NB4 (cell line): ENCODE results near the gene CACNG7.

Source experiments
- CTCF ChIP-seq: IDR thresholded peaks from one replicate; pipeline ENCODE4 v1.5.1; 2012; ENCODE audit warnings: low read depth, low read length
- MAX ChIP-seq: IDR thresholded peaks from 2 replicates; pipeline ENCODE4 v1.6.1; 2011; ENCODE audit warnings: low read depth, low read length
- POLR2A ChIP-seq: IDR thresholded peaks from 2 replicates; pipeline ENCODE4 v1.6.1; 2011; ENCODE audit warnings: mild to moderate bottlenecking; ENCODE audit not compliant: insufficient read length; ENCODE audit errors: extremely low read depth

GRCh38 chr19:53907193-53907581 is 1.9 kb upstream of the CACNG7 start:
- TF ChIP-seq CTCF (no peak), POLR2A (no peak), MAX (no peak)
